ENCODE results near the gene TBC1D30. TPM values are rescaled to one million over a fixed set of nuclear protein-coding genes. Genes with fewer than 3 reads are reported as not detected.

The TBC1D30 gene
- total RNA-seq, 1 experiment from 2014 or later, result 8.9 TPM

GRCh38 chr12:64806173-64806572 lies 18.3 kb upstream of the TBC1D30 start:
- BruUV-seq (replicated peaks), result no TSS peak
- POLR2A ChIA-PET, result no interaction called here
- Histone ChIP-seq H3K4me3 (ENCODE audit: low read depth in 2 of 2, low read length in 2 of 2) (no peak overlapping the region), H3K4me1 (ENCODE audit: control insufficient read depth, insufficient read depth, low read length) (no peaks in the 10 kb centered on the region), H3K36me3 (ENCODE audit: control insufficient read depth, insufficient read depth, low read length) (no peaks in the 10 kb centered on the region), H3K27ac (ENCODE audit: low read length) (no peak overlapping the region), H3K9me3 (ENCODE audit: control insufficient read depth, insufficient read depth, low read depth, low read length) (no peaks in the 10 kb centered on the region), H3K27me3 (ENCODE audit: control insufficient read depth, insufficient read depth, low read length) (no peaks in the 10 kb centered on the region)
- DNase-seq (ENCODE audit: low read depth, low spot score), result no peak
- intact Hi-C loops (cut with micrococcal nuclease; ENCODE audit: unreplicated experiment), result no loop called here
- CTCF ChIA-PET, result no interaction called here
- in situ Hi-C loops (cut with HindIII; ENCODE audit: low pct_unique_long_range_greater_than_20kb, low sequenced_read_pairs), result no loop called here
- TF ChIP-seq POLR2AphosphoS5 (IDR thresholded peaks at IDR 0.05; ENCODE audit: low read depth, low read length) (no peak), REST (IDR thresholded peaks at IDR 0.05; ENCODE audit: insufficient read depth in 1 of 2, low read depth in 2 of 2, low read length in 1 of 2) (no peak), TCF7L2 (IDR thresholded peaks at IDR 0.05; ENCODE audit: low read depth, low read length) (no peak), CTCF (IDR thresholded peaks at IDR 0.05) (no peak), SIN3A (IDR thresholded peaks at IDR 0.05; ENCODE audit: borderline replicate concordance, insufficient read depth, low read depth, low read length) (no peak)
- no peak for ATAC-seq

- H3K36me3 ChIP-seq (ENCODE audit: control insufficient read depth, insufficient read depth, low read length), result no peaks in the 10 kb centered on the region
- no peak for TF ChIP-seq POLR2AphosphoS5 (IDR thresholded peaks at IDR 0.05; ENCODE audit: low read depth, low read length)
- no peak for TF ChIP-seq REST (IDR thresholded peaks at IDR 0.05; ENCODE audit: insufficient read depth in 1 of 2, low read depth in 2 of 2, low read length in 1 of 2)
- TF ChIP-seq SIN3A (IDR thresholded peaks at IDR 0.05; ENCODE audit: borderline replicate concordance, insufficient read depth, low read depth, low read length), result no peak
- TF ChIP-seq CTCF (IDR thresholded peaks at IDR 0.05), result no peak
- TF ChIP-seq TCF7L2 (IDR thresholded peaks at IDR 0.05; ENCODE audit: low read depth, low read length), result no peak
- no peak overlapping the region for H3K4me3 ChIP-seq (ENCODE audit: low read depth in 2 of 2, low read length in 2 of 2)
- H3K27me3 ChIP-seq (ENCODE audit: control insufficient read depth, insufficient read depth, low read length), result no peaks in the 10 kb centered on the region
- DNase-seq (ENCODE audit: low read depth, low spot score), result no peak
- H3K4me1 ChIP-seq (ENCODE audit: control insufficient read depth, insufficient read depth, low read length), result no peaks in the 10 kb centered on the region
- no TSS peak for BruUV-seq (replicated peaks)
- in situ Hi-C loops (cut with HindIII; ENCODE audit: low pct_unique_long_range_greater_than_20kb, low sequenced_read_pairs) (no loop called here), intact Hi-C loops (cut with micrococcal nuclease; ENCODE audit: unreplicated experiment) (no loop called here)
- ChIA-PET CTCF (interaction anchor here (0.7 kb wide), 1 partner anchor 319 kb away, joined by 5 read pairs; no protein-coding TSS in a partner anchor), POLR2A (no interaction called here)
- no peak for ATAC-seq
- no peaks in the 10 kb centered on the region for H3K9me3 ChIP-seq (ENCODE audit: control insufficient read depth, insufficient read depth, low read depth, low read length)
- no peak overlapping the region for H3K27ac ChIP-seq (ENCODE audit: low read length)
These were observed 17.6 kb upstream of the TBC1D30 start for GRCh38 chr12:64806593-64807460.

All from Panc1 (cell line).